ENCODE measurements around the gene PRKAG1. TPM values are rescaled to one million over a fixed set of nuclear protein-coding genes. Genes with fewer than 3 reads are reported as not detected.

Gene PRKAG1
- total RNA-seq, 1 experiment from 2014 or later: 57.3 TPM

- CTCF ChIA-PET: no interaction called here
- peaks cover 26% of the 10 kb centered on the region for H3K36me3 ChIP-seq (ENCODE audit: control insufficient read depth, insufficient read depth, low read length)
- BruUV-seq (replicated peaks): no TSS peak
Measured at GRCh38 chr12:49054096-49054495, 35.5 kb upstream of the PRKAG1 start.

GRCh38 chr12:49052451-49053208 lies 34.1 kb upstream of the PRKAG1 start:
- no peak overlapping the region for H3K27ac ChIP-seq (ENCODE audit: low read length)
- H3K27me3 ChIP-seq (ENCODE audit: control insufficient read depth, insufficient read depth, low read length): no peaks in the 10 kb centered on the region
- H3K9me3 ChIP-seq (ENCODE audit: control insufficient read depth, insufficient read depth, low read depth, low read length): no peaks in the 10 kb centered on the region
- in situ Hi-C loops (cut with HindIII; ENCODE audit: low pct_unique_long_range_greater_than_20kb, low sequenced_read_pairs): no loop called here
- H3K36me3 ChIP-seq (ENCODE audit: control insufficient read depth, insufficient read depth, low read length): peaks cover 34% of the 10 kb centered on the region
- peaks cover 22% of the 10 kb centered on the region for H3K4me1 ChIP-seq (ENCODE audit: control insufficient read depth, insufficient read depth, low read length)
- CTCF ChIA-PET: no interaction called here
- POLR2A ChIA-PET: no interaction called here
- ATAC-seq (no peak), DNase-seq (ENCODE audit: low read depth, low spot score) (no peak)
- intact Hi-C loops (cut with micrococcal nuclease; ENCODE audit: unreplicated experiment): no loop called here
- H3K4me3 ChIP-seq (ENCODE audit: low read depth in 2 of 2, low read length in 2 of 2): no peak overlapping the region
- no peak for TF ChIP-seq CTCF (IDR thresholded peaks at IDR 0.05)
- TF ChIP-seq SIN3A (IDR thresholded peaks at IDR 0.05; ENCODE audit: borderline replicate concordance, insufficient read depth, low read depth, low read length): no peak
- TF ChIP-seq TCF7L2 (IDR thresholded peaks at IDR 0.05; ENCODE audit: low read depth, low read length): no peak
- no peak for TF ChIP-seq POLR2AphosphoS5 (IDR thresholded peaks at IDR 0.05; ENCODE audit: low read depth, low read length)
- no peak for TF ChIP-seq REST (IDR thresholded peaks at IDR 0.05; ENCODE audit: insufficient read depth in 1 of 2, low read depth in 2 of 2, low read length in 1 of 2)
- BruUV-seq (replicated peaks): TSS peak; percentile 16

More at GRCh38 chr12:49054096-49054495, 35.5 kb upstream of the PRKAG1 start:
- no peaks in the 10 kb centered on the region for H3K9me3 ChIP-seq (ENCODE audit: control insufficient read depth, insufficient read depth, low read depth, low read length)
- intact Hi-C loops (cut with micrococcal nuclease; ENCODE audit: unreplicated experiment): no loop called here
- H3K4me3 ChIP-seq (ENCODE audit: low read depth in 2 of 2, low read length in 2 of 2): no peak overlapping the region
- ATAC-seq (no peak), DNase-seq (ENCODE audit: low read depth, low spot score) (no peak)
- no peaks in the 10 kb centered on the region for H3K27me3 ChIP-seq (ENCODE audit: control insufficient read depth, insufficient read depth, low read length)
- H3K4me1 ChIP-seq (ENCODE audit: control insufficient read depth, insufficient read depth, low read length): peaks cover 28% of the 10 kb centered on the region
- POLR2A ChIA-PET: no interaction called here
- in situ Hi-C loops (cut with HindIII; ENCODE audit: low pct_unique_long_range_greater_than_20kb, low sequenced_read_pairs): no loop called here
- no peak overlapping the region for H3K27ac ChIP-seq (ENCODE audit: low read length)
- TF ChIP-seq REST (IDR thresholded peaks at IDR 0.05; ENCODE audit: insufficient read depth in 1 of 2, low read depth in 2 of 2, low read length in 1 of 2) (no peak), SIN3A (IDR thresholded peaks at IDR 0.05; ENCODE audit: borderline replicate concordance, insufficient read depth, low read depth, low read length) (no peak), CTCF (IDR thresholded peaks at IDR 0.05) (no peak), POLR2AphosphoS5 (IDR thresholded peaks at IDR 0.05; ENCODE audit: low read depth, low read length) (no peak), TCF7L2 (IDR thresholded peaks at IDR 0.05; ENCODE audit: low read depth, low read length) (no peak)

All from Panc1 (cell line).